ENCODE results near the gene ATP6AP2. TPM values are rescaled to one million over a fixed set of nuclear protein-coding genes. Genes with fewer than 3 reads are reported as not detected.
A peak's percentile ranks its signal among the peaks of the same experiment; 100 is the strongest.

ATP6AP2 gene
- total and polyA plus RNA-seq, 2 of the 8 experiments (the other 6 are each of a cell fraction or from before 2014, with no cell fraction given): 66.0 to 86.2 TPM

- CTCF ChIA-PET (ENCODE audit: partially characterized antibody): interaction anchor here (1.0 kb wide), 1 partner anchor 13 kb away, joined by 5 read pairs; no protein-coding TSS in a partner anchor
- WGBS, 2 experiments (ENCODE audit: extremely low coverage in 1 of 2, insufficient coverage in 1 of 2, insufficient read length in 1 of 2, insufficient replicate concordance in 2 of 2, low coverage in 1 of 2, low lambda C conversion rate in 2 of 2, missing lambda C conversion rate in 1 of 2): 80% methylated on average over 15 of the region's 16 CpGs; no CpG with 5 or more reads in 1 of the 2 experiments
- H3K18ac ChIP-seq (ENCODE audit: extremely low read depth, low read length): no peak overlapping the region; the same call in 1 of the 2 replicates
- H2BK20ac ChIP-seq (ENCODE audit: low read length): no peak overlapping the region
- H2BK12ac ChIP-seq (ENCODE audit: low read depth, low read length): no peak overlapping the region
- no peaks in the 10 kb centered on the region for H3K9me3 ChIP-seq (ENCODE audit: insufficient read depth in 2 of 2, low read depth in 1 of 2, low read length in 1 of 2)
- no peaks in the 10 kb centered on the region for H3K36me3 ChIP-seq (ENCODE audit: control insufficient read depth in 2 of 4, insufficient read depth in 4 of 4, low read length in 3 of 4)
- no peak overlapping the region for H2BK5ac ChIP-seq (ENCODE audit: low read depth, low read length)
- no peaks in the 10 kb centered on the region for H3K27me3 ChIP-seq (replicated peaks in 1 of 4; ENCODE audit: control insufficient read depth in 3 of 4, extremely low read depth in 1 of 4, insufficient read depth in 3 of 4, low read length in 3 of 4)
- TF ChIP-seq YY1 (IDR thresholded peaks at IDR 0.05; ENCODE audit: low read depth, low read length): no peak
- TF ChIP-seq FOSL1 (IDR thresholded peaks at IDR 0.05; ENCODE audit: insufficient read depth, low read depth, low read length): no peak
- TF ChIP-seq SIRT6 (IDR thresholded peaks at IDR 0.05; ENCODE audit: low read length): no peak
- TF ChIP-seq RNF2 (IDR thresholded peaks at IDR 0.05; ENCODE audit: borderline replicate concordance, low read depth, low read length, missing control alignments, poor library complexity, severe bottlenecking): no peak
- TF ChIP-seq NANOG (IDR thresholded peaks at IDR 0.05; ENCODE audit: insufficient read depth, low read depth, low read length, poor library complexity, severe bottlenecking): no peak
- TF ChIP-seq ATF3 (IDR thresholded peaks at IDR 0.05; ENCODE audit: insufficient read depth, low read depth, low read length): no peak
- no peak for TF ChIP-seq CHD2 (IDR thresholded peaks at IDR 0.05; ENCODE audit: low read length)
- TF ChIP-seq JUN (IDR thresholded peaks at IDR 0.05; ENCODE audit: low read depth, low read length): no peak
- POLR2A ChIA-PET (ENCODE audit: partially characterized antibody): no interaction called here
- no peak overlapping the region for H3K56ac ChIP-seq (replicated peaks; ENCODE audit: insufficient read length, low read depth, low read length)
- H3K4me1 ChIP-seq (replicated peaks in 1 of 4; ENCODE audit: control insufficient read depth in 3 of 4, insufficient read depth in 4 of 4, low read length in 3 of 4): peaks cover 0 to 3% (median 2%) of the 10 kb centered on the region in 4 experiments; a peak in 3 of 7 replicates
- no peak overlapping the region for H3K23ac ChIP-seq (ENCODE audit: insufficient read length)
- no peak overlapping the region for H3K4ac ChIP-seq (replicated peaks; ENCODE audit: insufficient read length, low read depth, low read length)
- H3K4me2 ChIP-seq (ENCODE audit: insufficient read depth in 1 of 2, low read depth in 2 of 2, low read length in 2 of 2): no peak overlapping the region
- no peak for FAIRE-seq
- no peak overlapping the region for H2BK120ac ChIP-seq (replicated peaks; ENCODE audit: low read depth, low read length)
- no peak for DNase-seq (ENCODE audit: low read depth in 1 of 2, low spot score in 2 of 2)
- H2AK5ac ChIP-seq (ENCODE audit: low read depth, low read length): no peak overlapping the region
- H2AFZ ChIP-seq (ENCODE audit: low read length): peak overlapping the region; percentile 62; the same call in 1 of the 2 replicates
- peak overlapping the region; percentile 14; the same call in 1 of the 2 replicates for H4K8ac ChIP-seq (ENCODE audit: extremely low read depth, insufficient read depth, low read length)
- no peaks in the 10 kb centered on the region for H3K79me1 ChIP-seq (ENCODE audit: low read depth, low read length)
- no peak overlapping the region for H3K27ac ChIP-seq (ENCODE audit: low read depth, low read length)
- H3K23me2 ChIP-seq (ENCODE audit: low read depth, low read length): no peaks in the 10 kb centered on the region
- no peak overlapping the region for H3K4me3 ChIP-seq (ENCODE audit: extremely low read depth in 1 of 4, insufficient read depth in 2 of 4, low read depth in 3 of 4, low read length in 4 of 4)
- no peak overlapping the region for H2BK15ac ChIP-seq (ENCODE audit: low read length)
- no peak overlapping the region for H3K9ac ChIP-seq (replicated peaks in 1 of 4; ENCODE audit: extremely low read depth in 1 of 4, low read depth in 3 of 4, low read length in 3 of 4)
- H3K79me2 ChIP-seq (ENCODE audit: control insufficient read depth in 1 of 2, insufficient read depth in 2 of 2, low read length in 2 of 2): no peaks in the 10 kb centered on the region
- H3K14ac ChIP-seq (ENCODE audit: insufficient read length): no peak overlapping the region
- no peak overlapping the region for H4K5ac ChIP-seq (ENCODE audit: insufficient read length, low read depth, low read length)
- H4K91ac ChIP-seq (replicated peaks; ENCODE audit: insufficient read length, low read length): no peak overlapping the region
- no peaks in the 10 kb centered on the region for H4K20me1 ChIP-seq (replicated peaks in 1 of 2; ENCODE audit: control insufficient read depth in 1 of 2, insufficient read depth in 2 of 2, low read length in 2 of 2)
These were observed 49.5 kb upstream of the ATP6AP2 start for GRCh38 chrX:40531056-40531826.
